Frontal cortex (tissue), 4 donors: ENCODE results near the gene ZDHHC1. TPM values are rescaled to one million over a fixed set of nuclear protein-coding genes. Genes with fewer than 3 reads are reported as not detected.
"Not testable (repeated sequence)": the region's sequence is repeated elsewhere in the genome, so short reads cannot be mapped to it uniquely, and the experiment has no call there.

Source experiments
- DNase-seq, 2 donors: peaks; one replicate each; pipeline ENCODE4 v3.0.0; 2012; ENCODE audit warnings: low spot score in 2 of 2
- FAIRE-seq: peaks from 2 replicates; lab custom pipeline; 2012; peaks lifted over from hg19 to GRCh38; lab: Jason Lieb, UNC
- total RNA-seq: library from RNA; depleted of rRNA; stranded (reverse); fragments of >200 nt; gene quantifications from one replicate; pipeline ENCODE4 v1.2.3, GENCODE V29; 2014
- donor health status: control.
- donor health status: control.
- donor health status: control.

ZDHHC1 gene
- total RNA-seq, 1 donor from 2014 or later, result 1.2 TPM

GRCh38 chr16:67415421-67415820, 856 bp downstream of the ZDHHC1 start:
- FAIRE-seq, DNase-seq: not testable (repeated sequence)

- DNase-seq, result no peak
- no peak for FAIRE-seq
Measured at GRCh38 chr16:67413978-67414911, 2.0 kb downstream of the ZDHHC1 start.

GRCh38 chr16:67412294-67412693, 4.0 kb downstream of the ZDHHC1 start:
- FAIRE-seq (no peak), DNase-seq (no peak)

GRCh38 chr16:67411339-67411738, 4.9 kb downstream of the ZDHHC1 start:
- DNase-seq (no peak), FAIRE-seq (no peak)

- no peak for FAIRE-seq
- DNase-seq, result no peak
Measured at GRCh38 chr16:67409631-67410030, 6.6 kb downstream of the ZDHHC1 start.

GRCh38 chr16:67407788-67408452, 8.4 kb downstream of the ZDHHC1 start:
- DNase-seq (no peak), FAIRE-seq (no peak)

- DNase-seq, result no peak
- FAIRE-seq, result no peak
Measured at GRCh38 chr16:67407176-67407787, 9.0 kb downstream of the ZDHHC1 start.

- DNase-seq (peak in 1 of 2 donors; percentile 57), FAIRE-seq (no peak)
Measured at GRCh38 chr16:67406111-67406971, 9.9 kb downstream of the ZDHHC1 start.

GRCh38 chr16:67405336-67405735, 10.9 kb downstream of the ZDHHC1 start:
- DNase-seq (no peak), FAIRE-seq (no peak)

GRCh38 chr16:67404740-67405226, 11.5 kb downstream of the ZDHHC1 start:
- DNase-seq, result no peak
- no peak for FAIRE-seq

- no peak for DNase-seq
- no peak for FAIRE-seq
Measured at GRCh38 chr16:67403976-67404555, 12.2 kb downstream of the ZDHHC1 start.

- FAIRE-seq (no peak), DNase-seq (peak in 1 of 2 donors; percentile 2)
Measured at GRCh38 chr16:67400901-67401300, 15.4 kb downstream of the ZDHHC1 start.

GRCh38 chr16:67399749-67400704, 16.2 kb downstream of the ZDHHC1 start:
- FAIRE-seq, result no peak

GRCh38 chr16:67399218-67399733, 17.0 kb downstream of the ZDHHC1 start:
- peak; percentile 72 to 78 for DNase-seq
- FAIRE-seq, result no peak

More at GRCh38 chr16:67399749-67400704, 16.2 kb downstream of the ZDHHC1 start:
- no peak for DNase-seq

- FAIRE-seq, result no peak
- DNase-seq, result no peak
Measured at GRCh38 chr16:67398546-67399217, 17.6 kb downstream of the ZDHHC1 start.

- DNase-seq (no peak), FAIRE-seq (no peak)
Measured at GRCh38 chr16:67397812-67398545, 18.3 kb downstream of the ZDHHC1 start.
